ENCODE results near the gene BMI1.

DNA sequence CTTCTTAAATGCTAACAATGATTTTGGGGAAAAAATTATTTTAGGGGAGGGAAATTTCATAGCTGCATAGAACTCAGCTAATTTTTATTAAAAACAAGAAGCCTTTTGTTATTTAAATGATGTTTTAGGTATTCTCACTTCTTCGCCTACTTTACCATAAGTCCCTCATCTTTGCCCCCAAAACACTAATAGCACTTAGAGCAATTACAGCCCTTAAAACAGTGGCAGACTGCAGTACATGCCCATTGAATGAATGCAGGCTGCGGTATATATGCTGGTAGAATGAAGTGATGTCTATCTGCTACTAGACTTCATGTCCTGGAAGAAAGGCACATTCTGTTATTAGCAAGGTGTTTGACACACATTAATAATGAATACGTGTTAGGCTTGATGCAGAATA lies 21.5 kb downstream of the BMI1 start:
- TF ChIP-seq, protein P1, sequence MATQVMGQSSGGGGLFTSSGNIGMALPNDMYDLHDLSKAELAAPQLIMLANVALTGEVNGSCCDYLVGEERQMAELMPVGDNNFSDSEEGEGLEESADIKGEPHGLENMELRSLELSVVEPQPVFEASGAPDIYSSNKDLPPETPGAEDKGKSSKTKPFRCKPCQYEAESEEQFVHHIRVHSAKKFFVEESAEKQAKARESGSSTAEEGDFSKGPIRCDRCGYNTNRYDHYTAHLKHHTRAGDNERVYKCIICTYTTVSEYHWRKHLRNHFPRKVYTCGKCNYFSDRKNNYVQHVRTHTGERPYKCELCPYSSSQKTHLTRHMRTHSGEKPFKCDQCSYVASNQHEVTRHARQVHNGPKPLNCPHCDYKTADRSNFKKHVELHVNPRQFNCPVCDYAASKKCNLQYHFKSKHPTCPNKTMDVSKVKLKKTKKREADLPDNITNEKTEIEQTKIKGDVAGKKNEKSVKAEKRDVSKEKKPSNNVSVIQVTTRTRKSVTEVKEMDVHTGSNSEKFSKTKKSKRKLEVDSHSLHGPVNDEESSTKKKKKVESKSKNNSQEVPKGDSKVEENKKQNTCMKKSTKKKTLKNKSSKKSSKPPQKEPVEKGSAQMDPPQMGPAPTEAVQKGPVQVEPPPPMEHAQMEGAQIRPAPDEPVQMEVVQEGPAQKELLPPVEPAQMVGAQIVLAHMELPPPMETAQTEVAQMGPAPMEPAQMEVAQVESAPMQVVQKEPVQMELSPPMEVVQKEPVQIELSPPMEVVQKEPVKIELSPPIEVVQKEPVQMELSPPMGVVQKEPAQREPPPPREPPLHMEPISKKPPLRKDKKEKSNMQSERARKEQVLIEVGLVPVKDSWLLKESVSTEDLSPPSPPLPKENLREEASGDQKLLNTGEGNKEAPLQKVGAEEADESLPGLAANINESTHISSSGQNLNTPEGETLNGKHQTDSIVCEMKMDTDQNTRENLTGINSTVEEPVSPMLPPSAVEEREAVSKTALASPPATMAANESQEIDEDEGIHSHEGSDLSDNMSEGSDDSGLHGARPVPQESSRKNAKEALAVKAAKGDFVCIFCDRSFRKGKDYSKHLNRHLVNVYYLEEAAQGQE (IDR thresholded peaks at IDR 0.05; ENCODE audit: insufficient replicate concordance, low read depth), result no peak
- TF ChIP-seq, protein P2, sequence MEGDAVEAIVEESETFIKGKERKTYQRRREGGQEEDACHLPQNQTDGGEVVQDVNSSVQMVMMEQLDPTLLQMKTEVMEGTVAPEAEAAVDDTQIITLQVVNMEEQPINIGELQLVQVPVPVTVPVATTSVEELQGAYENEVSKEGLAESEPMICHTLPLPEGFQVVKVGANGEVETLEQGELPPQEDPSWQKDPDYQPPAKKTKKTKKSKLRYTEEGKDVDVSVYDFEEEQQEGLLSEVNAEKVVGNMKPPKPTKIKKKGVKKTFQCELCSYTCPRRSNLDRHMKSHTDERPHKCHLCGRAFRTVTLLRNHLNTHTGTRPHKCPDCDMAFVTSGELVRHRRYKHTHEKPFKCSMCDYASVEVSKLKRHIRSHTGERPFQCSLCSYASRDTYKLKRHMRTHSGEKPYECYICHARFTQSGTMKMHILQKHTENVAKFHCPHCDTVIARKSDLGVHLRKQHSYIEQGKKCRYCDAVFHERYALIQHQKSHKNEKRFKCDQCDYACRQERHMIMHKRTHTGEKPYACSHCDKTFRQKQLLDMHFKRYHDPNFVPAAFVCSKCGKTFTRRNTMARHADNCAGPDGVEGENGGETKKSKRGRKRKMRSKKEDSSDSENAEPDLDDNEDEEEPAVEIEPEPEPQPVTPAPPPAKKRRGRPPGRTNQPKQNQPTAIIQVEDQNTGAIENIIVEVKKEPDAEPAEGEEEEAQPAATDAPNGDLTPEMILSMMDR (IDR thresholded peaks at IDR 0.05; ENCODE audit: insufficient read depth, low read length), result no peak
- TF ChIP-seq POLR2AphosphoS5 (IDR thresholded peaks at IDR 0.05; ENCODE audit: low read depth), result no peak

Data from HL-60 (cell line).